Measurements from ENCODE around the gene OPTC.
"Not testable (repeated sequence)": the region's sequence is repeated elsewhere in the genome, so short reads cannot be mapped to it uniquely, and the experiment has no call there.

The OPTC gene

DNA sequence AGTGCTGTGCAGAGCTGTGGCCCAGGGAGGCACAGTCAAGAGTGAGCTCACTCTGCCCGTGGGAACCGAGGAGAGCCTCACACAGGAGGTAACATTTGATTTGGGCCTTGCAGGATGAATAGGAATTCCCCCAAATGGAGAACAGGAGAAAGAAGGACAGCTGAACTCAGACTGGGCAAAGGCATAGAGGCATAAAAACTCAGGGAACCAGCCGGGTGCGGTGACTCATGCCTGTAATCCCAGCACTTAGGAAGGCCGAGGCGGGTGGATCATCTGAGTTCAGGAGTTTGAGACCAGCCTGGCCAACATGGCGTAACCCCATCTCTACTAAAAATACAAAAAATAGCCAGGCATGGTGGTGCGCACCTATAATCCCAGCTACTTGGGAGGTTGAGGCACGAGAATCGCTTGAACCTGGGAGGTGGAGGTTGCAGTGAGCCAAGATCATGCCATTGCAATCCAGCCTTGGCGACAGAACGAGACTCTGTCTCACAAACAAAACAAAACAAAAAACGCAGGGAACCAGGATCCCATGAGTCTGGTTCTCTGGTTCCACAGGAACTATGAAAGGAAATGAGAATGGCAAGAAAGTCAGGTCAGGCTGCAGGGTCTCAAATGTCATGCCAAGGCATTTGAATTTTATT lies 26.9 kb upstream of the OPTC start:
- DNase-seq = not testable (repeated sequence)

DNA sequence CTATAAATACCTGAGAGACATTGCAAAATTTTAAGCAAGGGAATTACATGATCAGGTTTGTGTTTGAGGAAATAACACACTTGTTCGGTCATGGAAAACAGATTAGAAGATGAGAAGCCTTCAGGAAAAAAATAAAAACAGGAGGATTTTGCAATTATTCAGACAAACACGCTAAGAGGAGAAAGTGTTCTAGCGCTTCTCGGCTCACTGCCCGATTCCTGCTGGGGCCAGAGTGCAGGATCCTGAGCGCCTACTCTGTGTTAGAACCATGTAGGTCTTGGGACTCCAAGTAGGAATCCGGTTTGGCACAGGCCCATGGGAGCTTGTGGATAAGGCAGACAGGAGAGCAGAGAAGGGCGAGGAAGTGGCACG lies 26.4 kb upstream of the OPTC start:
- no peak for DNase-seq

DNA sequence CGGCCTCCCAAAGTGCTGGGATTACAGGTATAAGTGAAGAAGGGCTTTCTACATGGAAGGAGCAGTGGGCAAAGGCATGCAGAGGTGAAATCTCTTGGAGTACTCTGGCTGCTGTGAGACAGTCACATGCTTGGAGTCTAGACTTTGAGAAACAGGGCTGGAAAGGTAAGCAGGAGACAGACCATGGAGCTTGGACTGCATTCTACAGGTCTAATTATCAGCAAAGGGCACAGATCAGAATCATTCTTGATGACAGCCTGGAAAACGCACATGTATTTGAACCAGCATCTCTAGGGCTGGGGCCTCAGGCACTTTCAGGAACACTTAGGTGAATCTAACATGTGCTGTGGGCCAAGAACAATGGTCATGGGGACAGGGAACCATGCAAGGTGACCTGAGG lies 25.6 kb upstream of the OPTC start:
- no peak for DNase-seq

DNA sequence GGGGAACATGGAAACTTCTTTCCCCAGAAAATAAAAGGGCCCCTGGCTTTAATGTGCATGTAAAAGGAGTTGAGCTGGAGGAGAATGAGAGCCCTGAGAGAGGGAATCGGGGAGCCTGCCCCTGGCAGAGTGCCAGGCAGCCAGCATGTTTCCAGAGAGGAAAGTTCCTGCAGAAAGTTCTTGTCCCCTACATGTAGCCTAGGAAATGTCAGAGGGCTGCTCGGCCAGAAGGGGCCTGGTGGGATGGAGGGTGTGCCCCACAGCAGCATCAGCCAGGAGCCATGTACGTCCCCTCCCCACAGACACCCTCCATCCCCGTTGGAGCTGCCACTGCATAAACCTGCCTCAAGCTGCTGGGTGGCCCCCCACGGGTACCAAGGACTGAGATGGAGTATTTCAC lies 23.7 kb upstream of the OPTC start:
- DNase-seq = no peak

DNA sequence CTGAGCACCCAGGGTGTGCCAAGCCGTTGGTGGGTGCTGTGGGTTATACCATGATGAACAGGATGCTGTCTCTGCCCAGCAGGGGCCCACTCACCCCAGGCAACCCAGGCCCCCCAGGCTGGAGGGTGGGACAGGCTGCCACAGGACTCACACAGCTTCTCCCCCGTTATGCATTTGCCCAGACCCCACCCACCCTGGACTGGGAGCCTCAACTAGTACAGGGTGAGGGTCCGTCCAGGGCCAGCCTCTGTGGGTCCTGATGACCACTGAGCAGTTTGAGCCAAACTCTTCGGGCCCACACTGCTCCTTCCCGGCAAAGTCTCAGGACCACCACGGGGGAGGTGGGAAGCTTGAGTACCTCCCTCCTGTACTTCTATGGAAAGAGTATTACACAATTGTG lies 22.1 kb upstream of the OPTC start:
- DNase-seq = no peak

DNA sequence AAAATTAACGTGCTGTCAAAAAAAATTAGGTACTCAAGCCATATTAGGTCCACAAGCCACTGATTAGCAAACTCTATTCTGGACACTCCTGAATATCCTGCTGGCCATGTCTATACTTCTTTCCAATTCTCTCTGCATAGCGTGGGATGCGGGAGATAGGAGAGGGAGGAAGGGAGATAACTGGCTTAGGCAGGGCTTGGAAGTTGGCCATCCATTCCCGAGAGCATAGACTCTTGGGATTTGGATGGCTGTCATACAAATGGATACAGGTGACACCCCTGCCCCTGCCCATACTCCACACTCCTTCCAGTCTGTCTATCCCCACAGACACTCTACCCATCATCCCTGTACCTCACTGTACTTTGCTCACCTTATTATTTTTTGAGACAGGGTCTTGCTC lies 20.7 kb upstream of the OPTC start:
- no peak for DNase-seq

DNA sequence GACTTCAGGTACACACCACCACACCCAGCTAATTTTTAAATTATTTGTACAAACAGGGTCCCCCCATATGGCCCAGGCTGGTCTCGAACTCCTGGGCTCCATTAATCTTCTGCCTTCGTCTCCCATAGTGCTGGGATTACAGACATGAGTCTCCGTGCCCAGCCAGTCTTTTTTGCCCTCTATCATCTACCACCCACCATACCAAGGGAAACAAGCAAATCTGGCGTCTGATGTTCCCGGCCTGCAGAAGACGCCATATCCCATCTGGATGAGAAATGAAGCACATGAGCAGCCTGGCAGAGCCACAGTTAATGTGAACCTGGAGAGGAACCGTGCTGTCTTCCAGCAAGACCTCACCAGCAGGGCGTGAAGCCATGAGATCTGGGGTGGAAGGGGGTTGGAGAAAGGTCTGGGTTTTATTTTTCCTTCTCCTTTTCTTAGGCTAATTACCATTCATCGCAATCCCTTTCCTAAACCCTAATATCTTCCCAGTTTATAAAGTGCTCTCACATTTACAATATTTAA lies 20.1 kb upstream of the OPTC start:
- DNase-seq = no peak

DNA sequence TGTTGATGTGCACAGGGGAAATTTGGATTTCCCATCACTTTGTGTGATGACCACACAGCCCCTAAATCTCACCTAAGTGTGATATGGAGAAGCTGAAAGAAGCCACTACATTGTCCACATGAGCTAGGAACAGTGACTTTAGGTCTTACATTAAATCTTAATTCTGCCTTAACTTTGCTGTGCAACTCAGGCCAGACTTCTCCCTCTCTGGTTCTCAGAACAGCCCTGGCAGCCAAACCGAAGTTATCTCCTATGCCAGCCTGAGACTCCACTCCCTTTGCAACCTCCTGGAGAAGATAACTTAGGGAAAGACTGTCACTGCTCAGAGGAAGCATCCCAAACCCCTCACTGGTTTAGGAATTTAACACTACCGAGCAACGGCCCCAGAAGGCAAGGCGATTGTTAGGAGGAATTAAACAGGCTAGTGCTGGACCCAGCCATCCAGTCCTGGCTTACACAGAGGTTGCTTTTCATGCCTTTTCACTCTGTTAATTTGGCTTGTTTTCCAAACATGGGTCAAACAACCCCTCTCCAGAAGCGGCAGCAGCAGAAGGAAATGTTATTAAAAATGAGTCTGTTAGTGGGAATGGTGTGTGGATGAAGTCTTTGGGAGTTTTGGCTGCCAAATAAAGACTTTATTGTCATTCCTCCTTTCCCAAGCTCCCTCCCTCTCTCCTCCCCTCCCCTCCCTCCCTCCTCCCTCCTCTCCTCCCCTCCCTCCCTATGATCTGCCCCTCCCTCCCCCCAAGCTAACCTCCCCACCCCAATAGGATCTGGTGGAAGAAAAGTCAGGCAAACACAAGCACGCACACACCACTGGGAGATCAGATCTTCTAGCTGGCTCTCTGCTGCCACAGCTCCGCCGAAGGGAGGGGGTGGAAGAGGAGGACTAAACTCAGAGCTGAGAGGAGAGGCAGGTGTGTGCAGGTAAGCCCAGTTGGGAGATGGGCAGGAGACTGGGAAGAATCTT lies 18.7 kb upstream of the OPTC start, which contains the start of gene PRELP:
Gene PRELP, plus strand, starts transcription at position 795 of the 970 bp plus-strand sequence. CDS start 7,379 bp downstream, outside the sequence.
- peak; percentile 42 for DNase-seq

DNA sequence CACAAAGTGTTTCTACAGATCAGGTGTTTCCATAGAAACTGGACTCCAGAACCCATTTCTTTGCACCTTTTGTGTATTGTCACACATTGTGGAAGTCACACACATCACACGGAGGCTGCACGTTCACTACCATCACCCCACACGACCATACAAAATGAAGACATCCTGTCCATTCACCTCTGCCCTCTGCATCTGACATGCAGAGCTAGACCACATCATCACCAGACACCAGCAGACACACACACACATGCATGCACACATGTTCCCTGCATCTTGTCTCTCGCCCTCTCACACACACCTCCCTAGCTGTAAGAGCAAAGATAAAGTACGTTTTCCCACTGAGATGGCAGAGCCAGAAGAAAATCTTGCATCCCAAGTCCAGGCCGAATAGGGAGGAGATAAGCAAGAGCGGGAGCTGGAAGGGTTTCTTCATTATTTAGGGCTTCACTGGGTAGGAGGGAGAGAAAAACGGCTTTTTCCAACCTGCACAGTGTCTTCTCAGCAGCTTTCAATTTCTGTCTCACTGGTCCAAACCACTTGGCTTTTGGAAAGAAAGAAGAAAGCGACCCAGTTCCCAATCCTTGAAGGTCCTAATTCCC lies 17.6 kb upstream of the OPTC start:
- DNase-seq = no peak

DNA sequence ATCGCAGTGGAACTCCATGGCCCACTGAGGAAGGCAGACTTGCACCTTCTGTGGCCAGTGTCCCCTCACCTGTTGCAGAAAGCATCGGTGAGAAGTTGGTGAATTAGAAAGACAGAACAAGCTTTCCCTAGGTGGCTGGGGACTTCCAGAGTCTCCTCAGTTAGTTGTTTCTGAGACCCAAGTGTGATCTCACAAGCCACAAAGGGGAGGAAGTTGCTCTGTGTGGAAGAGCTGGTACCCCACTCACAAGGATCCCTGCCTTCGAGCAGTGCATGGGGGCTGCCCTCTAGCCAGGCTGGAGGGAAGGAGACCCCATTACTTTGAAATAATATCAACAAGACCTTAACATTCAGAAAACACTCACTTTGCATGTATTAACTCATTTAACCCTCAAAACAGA lies 16.2 kb upstream of the OPTC start:
- no peak for DNase-seq

DNA sequence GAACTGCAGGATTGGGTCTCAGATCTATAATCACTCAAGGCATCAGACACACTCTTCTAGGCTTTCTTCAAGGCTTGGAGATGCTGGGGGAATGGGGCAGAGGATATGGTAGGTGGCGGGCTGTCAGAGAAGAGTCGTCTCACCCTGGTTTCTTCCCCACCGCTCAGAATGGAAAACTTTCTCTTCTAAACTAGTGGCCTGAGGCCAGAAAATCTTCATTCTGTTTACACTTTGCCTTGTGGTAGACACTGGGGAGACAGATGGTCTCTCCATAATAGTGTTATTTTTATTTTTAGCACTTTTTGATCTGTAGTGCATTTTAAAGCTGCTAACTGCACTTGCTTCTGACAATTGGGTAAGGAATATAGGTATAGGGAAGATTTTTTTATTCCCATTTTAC lies 15.7 kb upstream of the OPTC start:
- no peak for DNase-seq

DNA sequence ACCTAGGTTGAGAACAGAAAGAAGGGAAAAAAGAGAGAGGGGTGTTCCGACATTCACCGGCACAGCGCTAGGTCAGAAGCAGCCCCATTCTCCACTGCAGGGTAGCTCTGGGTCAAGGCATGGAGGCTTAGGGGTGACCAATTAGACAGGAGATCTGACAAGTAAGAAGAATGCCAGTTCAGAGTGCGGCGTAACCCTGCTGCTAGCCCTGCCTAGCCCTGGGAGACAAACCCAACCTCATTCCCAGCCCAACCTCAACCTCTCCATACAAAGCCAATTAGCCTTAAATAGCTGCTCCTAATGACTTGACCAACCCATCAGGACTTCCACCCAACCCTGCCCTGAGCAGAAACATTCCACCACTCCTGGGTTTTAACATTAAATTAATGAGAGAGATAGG lies 15.0 kb upstream of the OPTC start:
- DNase-seq = no peak

DNA sequence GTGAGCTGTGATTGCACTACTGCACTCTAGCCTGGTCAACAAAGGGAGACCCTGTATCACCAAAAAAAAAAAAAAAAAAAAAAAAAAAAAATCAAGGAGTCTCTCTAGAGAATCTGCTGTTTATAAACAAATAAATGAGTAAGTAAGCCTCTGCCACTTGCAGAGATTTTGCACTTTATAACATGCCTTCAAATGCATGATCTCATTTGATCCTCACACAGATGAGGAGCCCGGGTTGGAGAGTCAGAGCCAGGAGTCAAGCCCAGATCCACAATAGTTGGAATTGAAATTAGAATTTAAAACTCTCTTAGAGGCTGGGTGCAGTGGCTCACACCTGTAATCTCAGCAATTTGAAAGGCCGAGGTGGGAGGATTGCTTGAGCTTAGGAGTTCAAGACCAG lies 14.3 kb upstream of the OPTC start:
- DNase-seq = no peak

DNA sequence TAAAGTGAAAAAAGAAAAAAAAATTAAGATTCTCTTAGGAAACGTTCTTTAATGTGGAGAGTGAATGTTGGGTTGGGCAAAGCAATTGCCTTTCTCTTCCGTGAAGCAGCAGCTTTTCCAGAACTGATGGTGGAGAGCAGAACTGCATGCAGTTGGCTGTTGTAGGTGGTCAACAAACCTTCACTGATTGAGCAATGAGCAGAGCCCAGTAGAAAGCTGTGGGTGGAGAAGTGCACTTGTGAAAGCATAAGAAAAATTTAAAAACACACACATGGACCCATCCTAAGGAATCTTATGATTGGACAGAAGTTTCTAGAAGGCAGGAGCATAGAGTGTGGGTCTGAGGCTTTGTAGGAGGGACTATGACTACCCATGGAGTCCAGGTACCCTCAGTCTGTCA lies 13.9 kb upstream of the OPTC start:
- no peak for DNase-seq

DNA sequence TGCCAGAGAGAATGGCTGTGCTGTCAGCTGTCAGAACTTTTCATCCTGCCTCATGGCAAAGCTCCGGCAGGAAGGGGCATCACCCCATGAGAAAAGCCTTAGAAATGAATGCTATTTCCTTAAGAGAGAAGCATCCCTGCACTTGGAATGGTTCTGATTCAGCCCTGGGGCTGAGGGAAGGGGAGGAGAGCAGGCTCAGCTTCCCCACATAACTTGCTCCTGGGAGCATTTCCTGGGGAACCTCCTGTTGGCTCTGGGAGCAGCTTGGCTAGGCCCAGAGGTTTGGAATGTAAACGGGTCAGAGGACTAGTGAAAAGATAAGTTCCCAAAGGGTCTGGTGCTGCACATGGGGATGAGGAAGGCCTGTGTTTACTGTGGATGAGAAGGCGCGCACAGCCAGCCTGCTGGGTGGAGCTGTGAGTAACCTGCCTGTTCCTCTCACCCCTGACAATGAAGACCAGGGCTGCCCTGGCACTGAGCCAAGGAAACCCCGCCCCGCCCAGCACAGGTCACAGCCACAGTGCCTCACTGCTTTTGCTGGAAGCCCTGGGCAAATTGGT lies 13.3 kb upstream of the OPTC start:
- peak; percentile 90 for DNase-seq

DNA sequence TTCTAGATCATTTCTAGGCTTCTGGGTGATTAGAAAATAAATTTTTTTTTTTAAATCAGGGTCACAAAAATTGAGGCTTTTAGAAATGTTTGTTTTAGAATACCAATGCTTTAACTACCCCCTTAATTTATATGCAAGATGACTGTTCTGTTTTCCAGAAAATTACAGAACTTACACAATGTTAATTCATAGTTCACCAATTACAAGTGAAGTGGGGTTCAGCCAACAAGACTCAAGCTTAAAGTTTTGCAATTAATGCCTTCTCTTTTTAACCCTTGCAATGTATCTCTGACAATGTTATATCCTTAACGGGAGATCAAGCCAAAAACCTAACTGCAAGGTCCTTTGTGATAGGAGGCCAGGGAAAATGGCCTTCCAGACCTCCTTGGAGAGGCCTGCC lies 12.8 kb upstream of the OPTC start:
- no peak for DNase-seq

DNA sequence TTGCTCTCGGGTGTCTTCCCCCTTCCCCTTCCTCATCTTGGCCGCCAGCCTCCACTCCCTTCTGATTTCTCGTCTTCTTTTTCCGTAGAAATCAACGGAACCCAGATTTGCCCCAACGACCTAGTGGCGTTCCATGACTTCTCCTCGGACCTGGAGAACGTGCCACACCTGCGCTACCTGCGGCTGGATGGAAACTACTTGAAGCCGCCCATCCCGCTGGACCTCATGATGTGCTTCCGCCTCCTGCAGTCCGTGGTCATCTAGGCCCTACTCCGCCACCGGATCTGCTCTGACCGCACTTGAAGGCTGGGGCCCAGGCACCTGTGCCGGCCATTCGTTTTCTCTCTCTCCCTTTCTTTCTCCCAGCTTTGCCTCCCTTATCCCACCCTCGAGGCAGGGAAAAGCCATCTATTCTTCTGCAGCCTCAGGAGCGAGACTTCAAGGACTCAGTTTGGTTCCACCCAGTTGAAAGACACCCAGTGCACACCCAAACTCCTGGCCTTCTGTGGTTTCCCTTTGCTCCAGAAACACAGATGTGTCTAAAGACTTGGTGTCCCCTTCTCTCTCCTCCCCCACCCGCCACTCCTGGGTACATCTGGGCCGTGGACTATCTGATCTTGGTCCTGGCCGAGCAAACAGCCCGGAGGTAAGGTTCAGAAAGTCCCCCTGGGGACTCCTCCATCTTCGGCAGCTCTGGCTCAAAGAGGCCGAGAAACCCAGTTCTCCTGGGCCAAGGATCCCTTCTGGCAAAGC lies 7.2 kb upstream of the OPTC start:
- DNase-seq = no peak

DNA sequence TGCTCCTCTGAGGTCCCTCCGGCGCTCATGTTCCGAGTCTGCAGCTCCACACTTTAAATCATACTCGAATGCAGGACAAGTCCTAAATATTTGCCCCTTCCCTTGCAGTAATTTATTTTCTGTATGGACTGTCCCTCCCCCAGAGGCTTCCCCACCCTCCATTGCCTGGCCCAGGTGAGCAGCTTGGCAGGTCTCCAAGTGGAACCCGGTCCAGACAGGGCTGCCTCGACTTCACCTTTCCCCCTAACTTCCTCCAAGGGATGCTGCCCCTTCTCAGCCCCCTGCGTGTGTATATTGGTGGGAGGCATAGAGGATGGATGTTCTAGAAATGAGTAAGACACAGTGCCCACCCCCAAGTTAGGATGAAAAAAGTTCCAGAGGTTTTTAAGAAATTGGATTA lies 5.4 kb upstream of the OPTC start:
- DNase-seq = no peak

DNA sequence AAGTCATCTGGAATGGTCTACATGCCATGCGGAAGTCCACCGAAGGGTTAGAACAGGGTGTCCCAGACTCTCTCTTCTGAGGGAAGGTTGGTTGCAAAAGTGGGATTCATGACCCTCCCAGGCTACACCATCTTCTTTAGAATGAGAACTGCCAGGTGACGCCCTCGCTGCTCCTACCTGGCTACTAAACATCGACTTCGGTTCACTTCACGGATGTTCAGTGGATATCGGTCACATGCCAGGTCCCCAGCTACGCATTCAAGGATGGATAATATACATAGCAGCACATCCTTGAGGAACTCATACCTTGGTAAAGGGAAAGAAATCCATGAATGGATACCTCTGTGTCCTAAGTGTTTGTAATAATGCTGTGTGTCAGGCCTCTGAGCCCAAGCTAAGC lies 3.3 kb upstream of the OPTC start:
- no peak for DNase-seq

DNA sequence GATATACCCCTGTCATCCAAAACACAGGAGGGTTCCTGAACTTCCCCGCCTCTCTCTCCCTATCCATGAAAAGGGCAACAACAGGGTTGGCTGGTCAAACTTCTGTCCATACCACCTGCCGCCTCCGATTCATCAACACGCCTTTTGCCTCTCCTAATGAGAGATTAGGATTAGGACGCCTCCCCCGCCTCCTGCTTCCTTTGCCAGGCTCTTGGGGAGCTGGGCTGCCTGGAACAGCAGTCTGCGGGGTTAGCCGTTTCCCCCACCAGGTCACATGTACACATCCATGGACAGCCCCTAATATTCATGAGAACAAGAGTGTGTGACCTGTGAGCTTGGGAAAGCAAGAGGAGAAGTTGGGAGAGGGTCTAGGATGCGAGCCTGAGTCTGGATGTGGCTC lies 2.3 kb upstream of the OPTC start:
- no peak for DNase-seq

DNA sequence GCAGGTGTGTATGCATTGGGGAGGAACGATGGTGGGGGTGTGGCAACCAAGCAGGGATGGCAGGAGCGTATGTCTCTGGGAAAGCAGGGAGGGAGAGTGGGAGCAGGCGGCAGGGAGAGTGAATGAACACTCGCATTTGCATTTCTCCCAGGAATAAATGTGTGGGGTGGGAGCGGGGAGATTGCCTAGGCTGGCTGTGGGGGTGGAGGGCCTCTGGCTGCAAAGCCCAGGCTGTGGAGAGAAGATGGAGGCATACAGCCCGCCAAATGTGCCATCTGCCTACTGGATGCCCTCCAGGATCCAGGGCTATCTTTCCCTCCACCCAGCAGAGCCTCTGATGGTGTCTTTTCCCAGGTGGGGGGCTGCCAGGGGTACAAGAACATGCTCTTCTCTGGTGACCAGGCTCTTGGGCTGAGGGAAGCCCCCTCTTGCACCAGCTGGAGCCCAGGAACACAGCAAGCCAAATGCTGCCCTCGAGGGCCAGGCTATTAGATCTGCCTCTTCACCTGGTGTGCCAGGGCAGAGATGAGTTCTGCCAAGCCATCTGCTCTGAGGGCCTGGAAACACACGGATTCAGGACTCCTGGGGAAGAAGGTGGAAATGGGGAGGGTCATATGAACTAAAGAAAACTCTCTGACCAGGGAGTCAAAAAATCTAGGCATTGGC lies 1.7 kb upstream of the OPTC start:
- no peak for DNase-seq

DNA sequence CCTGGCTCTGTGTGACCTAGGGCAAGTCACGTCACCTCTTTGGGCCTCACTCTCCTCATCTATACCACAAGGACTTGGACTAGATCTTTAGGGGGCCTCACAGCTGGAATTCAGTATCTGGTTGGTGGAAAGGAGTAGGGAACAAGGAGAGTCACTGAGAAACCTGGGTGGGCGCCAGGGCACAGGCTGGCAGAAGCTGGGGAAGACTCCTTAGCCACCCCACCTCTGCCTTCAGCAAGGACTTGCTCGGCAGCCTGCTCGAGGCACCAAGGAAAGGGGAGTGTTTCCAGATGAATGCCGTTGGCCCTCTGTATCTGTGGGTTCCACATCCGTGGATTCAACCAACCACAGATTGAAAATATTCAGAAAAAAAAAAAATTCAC lies 1.2 kb upstream of the OPTC start:
- DNase-seq = no peak
